HG02870 (cell line): Measurements from ENCODE around the gene ZNF771.
A peak's percentile ranks its signal among the peaks of the same experiment; 100 is the strongest.
"Not testable (repeated sequence)": the region's sequence is repeated elsewhere in the genome, so short reads cannot be mapped to it uniquely, and the experiment has no call there.

Experiments
- ATAC-seq: cut with Tn5 transposase; IDR thresholded peaks from one replicate; pipeline ENCODE4 v1.9.1; 2021; ENCODE audit warnings: mild to moderate bottlenecking, moderate library complexity; ENCODE audit not compliant: unreplicated experiment

ZNF771 gene

GRCh38 chr16:30458561-30459394, 51.4 kb downstream of the ZNF771 start:
- peak; percentile 73 for ATAC-seq

DNA sequence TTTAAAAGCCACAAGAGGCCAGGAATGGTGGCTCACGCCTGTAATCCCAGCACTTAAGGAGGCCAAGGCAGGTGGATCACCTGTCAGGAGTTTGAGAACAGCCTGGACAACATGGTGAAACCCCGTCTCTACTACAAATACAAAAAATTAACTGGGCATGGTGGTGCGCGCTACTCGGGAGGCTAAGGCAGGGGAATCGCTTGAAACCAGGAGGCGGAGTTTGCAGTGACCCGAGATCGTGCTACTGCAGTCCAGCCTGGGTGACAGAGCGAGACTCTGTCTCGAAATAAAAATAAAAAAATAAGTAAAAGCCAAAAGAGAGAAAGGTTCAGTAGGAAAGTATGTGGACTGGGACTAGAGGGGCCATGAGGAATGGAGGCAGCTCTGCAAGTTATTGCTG, 52.0 kb downstream of the ZNF771 start:
- ATAC-seq: no peak

DNA sequence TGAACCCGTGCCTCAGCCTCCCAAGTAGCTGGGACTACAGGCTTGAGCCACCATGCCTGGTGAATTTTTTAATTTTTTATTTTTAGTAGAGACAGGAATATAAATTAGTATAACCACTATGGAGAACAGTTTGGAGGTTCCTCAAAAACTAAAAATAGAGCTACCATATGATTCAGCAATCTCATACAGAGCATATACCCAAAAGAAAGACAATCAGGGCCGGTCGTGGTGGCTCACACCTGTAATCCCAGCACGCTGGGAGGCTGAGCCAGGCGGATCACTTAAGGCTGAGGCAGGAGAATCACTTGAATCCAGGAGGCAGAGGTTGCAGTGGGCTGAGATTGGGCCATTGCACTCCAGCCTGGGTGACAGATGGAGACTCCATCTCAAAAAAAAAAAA, 54.0 kb downstream of the ZNF771 start:
- ATAC-seq: not testable (repeated sequence)

GRCh38 chr16:30464078-30464477, 56.7 kb downstream of the ZNF771 start:
- ATAC-seq: no peak
